Astrocyte of the spinal cord (primary cell): ENCODE data around the gene TNFRSF13B.
"Not testable (repeated sequence)": the region's sequence is repeated elsewhere in the genome, so short reads cannot be mapped to it uniquely, and the experiment has no call there.

Experiments used
- DNase-seq: peaks from one replicate; pipeline ENCODE4 v3.0.0; 2011; ENCODE audit warnings: low read depth, low spot score
- H3K4me3 ChIP-seq: 2 replicates; pipeline ENCODE4 v1.5.1; 2011; ENCODE audit warnings: low read depth, mild to moderate bottlenecking, low read length, moderate library complexity
- in situ Hi-C: cut with HindIII; loops from 2 replicates; pipeline ENCODE4 v1.10.0; 2017; ENCODE audit warnings: low sequenced_read_pairs
- TF ChIP-seq, protein P1 (sequence below): IDR thresholded peaks from 2 replicates; pipeline ENCODE4 v1.5.1; 2012; ENCODE audit warnings: low read depth, mild to moderate bottlenecking, low read length, inconsistent platforms

Gene TNFRSF13B

DNA sequence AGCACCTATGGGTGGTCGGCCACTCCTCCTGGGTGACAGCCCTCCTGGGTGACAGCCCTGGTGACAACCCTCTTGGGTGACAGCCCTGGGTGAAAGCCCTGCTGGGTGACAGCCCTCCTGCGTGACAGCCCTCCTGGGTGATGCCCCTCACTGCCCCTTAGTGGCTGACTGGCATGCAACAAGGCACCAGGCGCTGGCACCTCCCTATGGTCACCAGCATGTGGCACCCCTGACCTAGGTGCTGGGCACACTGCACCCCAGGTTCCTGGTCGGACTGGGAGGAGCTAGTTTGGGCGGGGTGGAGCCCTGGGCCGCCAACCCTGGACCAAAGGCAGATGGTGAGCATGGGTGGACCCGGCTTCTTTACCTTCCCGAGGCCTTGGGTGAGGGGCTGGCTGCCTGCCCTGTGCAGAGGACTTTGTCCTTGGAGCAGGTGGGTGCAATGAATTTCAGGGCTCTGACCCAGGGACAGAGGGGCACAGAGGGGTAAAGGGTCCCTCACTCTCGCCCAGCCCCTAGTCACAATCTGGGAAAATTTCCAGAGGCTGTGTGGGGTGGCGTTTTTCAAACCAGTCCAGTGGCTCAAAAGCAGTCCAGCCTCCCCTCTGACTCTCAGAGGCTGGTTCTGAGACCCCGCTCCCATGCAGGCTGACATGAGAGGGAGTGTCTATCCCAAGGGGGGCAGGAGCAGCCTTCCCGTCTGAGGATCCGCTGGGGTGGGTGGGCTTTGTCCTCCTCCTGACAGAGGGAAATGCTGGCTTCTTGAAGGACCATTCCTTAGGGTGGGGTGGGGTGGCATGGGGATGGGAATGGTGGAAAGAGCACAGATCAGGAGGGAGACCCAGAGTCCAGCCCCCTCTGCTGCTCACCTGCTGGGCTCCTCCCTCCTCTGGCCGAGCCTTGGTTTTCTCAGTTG lies 25.9 kb upstream of the TNFRSF13B start:
- in situ Hi-C loops: no loop called here
- no peak overlapping the region for H3K4me3 ChIP-seq
- TF ChIP-seq, protein P1, sequence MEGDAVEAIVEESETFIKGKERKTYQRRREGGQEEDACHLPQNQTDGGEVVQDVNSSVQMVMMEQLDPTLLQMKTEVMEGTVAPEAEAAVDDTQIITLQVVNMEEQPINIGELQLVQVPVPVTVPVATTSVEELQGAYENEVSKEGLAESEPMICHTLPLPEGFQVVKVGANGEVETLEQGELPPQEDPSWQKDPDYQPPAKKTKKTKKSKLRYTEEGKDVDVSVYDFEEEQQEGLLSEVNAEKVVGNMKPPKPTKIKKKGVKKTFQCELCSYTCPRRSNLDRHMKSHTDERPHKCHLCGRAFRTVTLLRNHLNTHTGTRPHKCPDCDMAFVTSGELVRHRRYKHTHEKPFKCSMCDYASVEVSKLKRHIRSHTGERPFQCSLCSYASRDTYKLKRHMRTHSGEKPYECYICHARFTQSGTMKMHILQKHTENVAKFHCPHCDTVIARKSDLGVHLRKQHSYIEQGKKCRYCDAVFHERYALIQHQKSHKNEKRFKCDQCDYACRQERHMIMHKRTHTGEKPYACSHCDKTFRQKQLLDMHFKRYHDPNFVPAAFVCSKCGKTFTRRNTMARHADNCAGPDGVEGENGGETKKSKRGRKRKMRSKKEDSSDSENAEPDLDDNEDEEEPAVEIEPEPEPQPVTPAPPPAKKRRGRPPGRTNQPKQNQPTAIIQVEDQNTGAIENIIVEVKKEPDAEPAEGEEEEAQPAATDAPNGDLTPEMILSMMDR: no peak
- DNase-seq: no peak

GRCh38 chr17:16996726-16997125 lies 24.8 kb upstream of the TNFRSF13B start:
- in situ Hi-C loops, DNase-seq, H3K4me3 ChIP-seq: not testable (repeated sequence)

DNA sequence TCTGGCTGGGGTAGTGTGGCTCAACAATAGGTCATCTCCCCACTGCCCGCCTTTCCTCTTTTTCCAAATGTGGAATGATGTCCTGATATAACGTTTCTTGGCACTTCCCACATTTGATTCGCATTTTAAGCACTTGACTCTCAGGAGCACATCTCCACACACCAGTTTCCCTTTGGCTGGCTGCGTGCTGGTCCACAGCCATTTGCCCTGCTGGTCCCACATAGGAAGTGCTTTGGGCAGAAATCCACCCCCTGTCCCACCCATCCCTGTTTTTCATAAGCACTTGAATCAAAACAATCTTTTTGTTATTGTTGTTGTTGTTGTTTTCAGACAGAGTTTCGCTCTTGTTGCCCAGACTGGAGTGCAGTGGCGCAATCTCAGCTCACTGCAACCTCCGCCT lies 24.0 kb upstream of the TNFRSF13B start:
- in situ Hi-C loops: no loop called here
- TF ChIP-seq, protein P1: no peak
- DNase-seq: no peak

GRCh38 chr17:16994631-16995030 lies 22.7 kb upstream of the TNFRSF13B start:
- in situ Hi-C loops: no loop called here

More for the DNA sequence above, 24.0 kb upstream of the TNFRSF13B start:
- no peak overlapping the region for H3K4me3 ChIP-seq

DNA sequence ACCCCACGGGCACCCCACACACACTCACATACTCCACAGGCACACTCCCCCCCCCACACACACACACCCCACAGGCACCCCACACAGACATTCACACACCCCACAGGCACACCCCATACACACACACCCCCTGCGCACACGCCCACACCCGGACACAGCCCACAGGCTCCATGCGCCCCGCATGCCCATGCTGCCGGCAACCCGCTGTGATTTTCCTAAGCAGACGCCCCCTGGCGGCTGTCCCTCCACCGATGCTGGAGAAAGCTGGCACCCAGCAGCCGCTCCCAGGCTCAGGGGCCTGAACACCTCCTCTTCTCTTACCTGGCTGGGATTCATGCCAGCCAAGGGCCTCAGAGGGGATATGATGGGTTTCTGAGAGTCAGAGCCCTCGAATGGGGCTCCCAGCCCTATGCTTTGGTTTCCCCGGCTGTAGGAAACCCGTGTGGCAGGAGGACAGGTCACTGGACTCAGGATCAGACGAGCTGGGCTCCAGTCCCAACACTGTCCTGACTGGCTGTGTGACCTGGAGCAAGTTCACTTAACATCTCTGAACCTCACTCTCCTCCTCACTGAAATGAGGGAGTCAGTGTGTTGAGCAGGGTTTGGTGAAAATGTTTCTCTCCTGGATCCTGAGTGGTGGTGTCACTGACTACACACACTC lies 19.6 kb upstream of the TNFRSF13B start:
- in situ Hi-C loops: no loop called here
- DNase-seq: peak; percentile 48
- TF ChIP-seq, protein P1: peak; percentile 89
- no peak overlapping the region for H3K4me3 ChIP-seq

More at GRCh38 chr17:16994631-16995030, 22.7 kb upstream of the TNFRSF13B start:
- no peak for DNase-seq
- TF ChIP-seq, protein P1: no peak
- no peak overlapping the region for H3K4me3 ChIP-seq

- no peak overlapping the region for H3K4me3 ChIP-seq
- no peak for DNase-seq
- in situ Hi-C loops: no loop called here
Measured at GRCh38 chr17:16989953-16990860, 18.3 kb upstream of the TNFRSF13B start.

More at GRCh38 chr17:16989953-16990860, 18.3 kb upstream of the TNFRSF13B start:
- TF ChIP-seq, protein P1: no peak
